ENCODE measurements around the gene HOXB8.

DNA sequence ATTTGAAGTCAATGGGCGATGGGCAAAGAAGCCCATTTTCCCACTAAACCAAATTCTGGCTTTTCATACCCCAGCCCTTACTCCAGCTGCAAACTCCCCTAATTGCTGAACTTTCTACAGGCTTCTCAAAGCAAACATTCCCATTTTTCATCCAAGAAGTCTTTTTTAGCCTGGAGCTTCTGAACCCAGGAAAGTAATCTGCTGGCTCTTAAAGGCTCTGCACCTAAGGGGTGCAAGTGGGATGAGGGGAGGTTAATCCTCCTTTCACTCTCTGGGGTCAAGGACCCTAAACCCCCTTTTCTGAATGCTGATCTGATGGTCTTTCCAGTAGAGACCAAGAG, 6.6 kb downstream of the HOXB8 start:
- TF ChIP-seq, protein P1, sequence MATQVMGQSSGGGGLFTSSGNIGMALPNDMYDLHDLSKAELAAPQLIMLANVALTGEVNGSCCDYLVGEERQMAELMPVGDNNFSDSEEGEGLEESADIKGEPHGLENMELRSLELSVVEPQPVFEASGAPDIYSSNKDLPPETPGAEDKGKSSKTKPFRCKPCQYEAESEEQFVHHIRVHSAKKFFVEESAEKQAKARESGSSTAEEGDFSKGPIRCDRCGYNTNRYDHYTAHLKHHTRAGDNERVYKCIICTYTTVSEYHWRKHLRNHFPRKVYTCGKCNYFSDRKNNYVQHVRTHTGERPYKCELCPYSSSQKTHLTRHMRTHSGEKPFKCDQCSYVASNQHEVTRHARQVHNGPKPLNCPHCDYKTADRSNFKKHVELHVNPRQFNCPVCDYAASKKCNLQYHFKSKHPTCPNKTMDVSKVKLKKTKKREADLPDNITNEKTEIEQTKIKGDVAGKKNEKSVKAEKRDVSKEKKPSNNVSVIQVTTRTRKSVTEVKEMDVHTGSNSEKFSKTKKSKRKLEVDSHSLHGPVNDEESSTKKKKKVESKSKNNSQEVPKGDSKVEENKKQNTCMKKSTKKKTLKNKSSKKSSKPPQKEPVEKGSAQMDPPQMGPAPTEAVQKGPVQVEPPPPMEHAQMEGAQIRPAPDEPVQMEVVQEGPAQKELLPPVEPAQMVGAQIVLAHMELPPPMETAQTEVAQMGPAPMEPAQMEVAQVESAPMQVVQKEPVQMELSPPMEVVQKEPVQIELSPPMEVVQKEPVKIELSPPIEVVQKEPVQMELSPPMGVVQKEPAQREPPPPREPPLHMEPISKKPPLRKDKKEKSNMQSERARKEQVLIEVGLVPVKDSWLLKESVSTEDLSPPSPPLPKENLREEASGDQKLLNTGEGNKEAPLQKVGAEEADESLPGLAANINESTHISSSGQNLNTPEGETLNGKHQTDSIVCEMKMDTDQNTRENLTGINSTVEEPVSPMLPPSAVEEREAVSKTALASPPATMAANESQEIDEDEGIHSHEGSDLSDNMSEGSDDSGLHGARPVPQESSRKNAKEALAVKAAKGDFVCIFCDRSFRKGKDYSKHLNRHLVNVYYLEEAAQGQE (IDR thresholded peaks at IDR 0.05; ENCODE audit: insufficient read depth in 1 of 2, low read depth in 2 of 2, low read length in 2 of 2) = no peak
- TF ChIP-seq POLR2AphosphoS5 (IDR thresholded peaks at IDR 0.05; ENCODE audit: low read depth, low read length) (no peak), SIN3A (IDR thresholded peaks at IDR 0.05; ENCODE audit: borderline replicate concordance, insufficient read depth, low read length) (no peak), TAF1 (IDR thresholded peaks at IDR 0.05; ENCODE audit: borderline replicate concordance, insufficient read depth, low read length) (no peak)
